SKM-1 (cell line): ENCODE data around the gene OVCA2.
"Not testable (repeated sequence)": the region's sequence is repeated elsewhere in the genome, so short reads cannot be mapped to it uniquely, and the experiment has no call there.

ENCODE experiments used
- DNase-seq: peaks from one replicate; lab custom pipeline; 2025; ENCODE audit not compliant: unreplicated experiment; lab: John Stamatoyannopoulos, UW

The OVCA2 gene

DNA sequence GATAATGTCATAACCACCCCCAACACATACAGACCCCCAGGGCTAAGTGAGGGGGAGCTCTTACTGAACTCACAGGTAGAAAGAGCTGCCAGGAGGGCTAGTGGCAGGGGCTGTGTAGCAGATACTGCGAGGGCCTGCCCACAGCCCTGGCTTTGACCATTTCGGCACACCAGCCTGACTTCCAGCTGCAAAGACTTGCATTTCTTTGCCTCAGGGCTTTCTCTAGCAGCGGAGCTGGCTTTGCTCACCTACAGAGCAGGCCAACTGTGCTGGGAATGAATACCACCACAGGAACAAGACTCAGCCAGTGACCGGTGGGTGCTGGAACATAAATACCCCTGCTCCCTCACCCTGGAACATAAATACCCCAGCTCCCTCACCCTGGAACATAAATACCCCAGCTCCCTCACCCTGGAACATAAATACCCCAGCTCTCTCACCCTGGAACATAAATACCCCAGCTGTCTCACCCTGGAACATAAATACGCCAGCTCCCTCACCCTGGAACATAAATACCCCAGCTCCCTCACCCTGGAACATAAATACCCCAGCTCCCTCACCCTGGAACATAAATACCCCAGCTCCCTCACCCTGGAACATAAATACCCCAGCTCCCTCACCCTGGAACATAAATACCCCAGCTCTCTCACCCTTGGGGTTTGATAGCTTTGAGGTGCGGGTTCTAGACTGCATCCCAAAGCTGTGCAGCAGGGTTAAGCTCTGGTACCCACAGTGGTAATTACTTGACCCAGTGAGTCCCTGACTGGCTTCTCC, 28.4 kb upstream of the OVCA2 start:
- not testable (repeated sequence) for DNase-seq

DNA sequence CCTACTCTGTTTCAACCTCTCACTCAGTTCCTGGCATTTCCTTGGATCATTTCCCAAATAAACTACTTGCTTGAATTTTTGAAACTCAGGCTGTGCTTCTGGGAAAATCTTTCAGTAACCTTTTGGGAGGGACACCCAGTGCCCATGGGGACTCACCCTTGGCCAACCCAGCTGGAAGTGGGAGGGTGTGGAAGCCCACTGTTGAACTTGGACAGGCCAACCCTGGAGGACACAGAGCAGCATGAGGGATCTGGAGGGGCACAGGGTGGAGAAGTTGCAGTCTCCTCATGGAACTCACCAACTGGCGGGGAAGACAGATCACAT, 27.9 kb upstream of the OVCA2 start:
- no peak for DNase-seq

DNA sequence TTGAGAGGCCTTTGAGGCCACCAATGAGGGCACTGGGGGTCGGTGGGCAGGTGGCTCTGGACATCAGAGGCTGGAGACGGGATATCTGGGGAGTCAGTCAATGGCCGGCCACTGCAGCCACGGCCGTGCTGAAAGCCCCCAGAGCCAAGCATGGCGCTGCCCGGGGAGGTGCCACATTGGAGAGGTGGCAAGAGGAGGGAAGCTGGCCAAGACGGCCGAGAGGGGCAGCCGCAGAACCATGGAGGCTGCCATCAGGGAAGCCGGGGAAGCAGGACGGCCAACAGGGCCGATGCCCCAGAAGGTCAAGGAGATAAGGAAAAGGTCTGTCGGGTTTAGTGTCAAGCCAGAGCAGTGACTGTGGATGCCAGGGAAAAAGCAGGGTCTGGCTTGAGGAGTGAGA, 26.5 kb upstream of the OVCA2 start:
- no peak for DNase-seq

DNA sequence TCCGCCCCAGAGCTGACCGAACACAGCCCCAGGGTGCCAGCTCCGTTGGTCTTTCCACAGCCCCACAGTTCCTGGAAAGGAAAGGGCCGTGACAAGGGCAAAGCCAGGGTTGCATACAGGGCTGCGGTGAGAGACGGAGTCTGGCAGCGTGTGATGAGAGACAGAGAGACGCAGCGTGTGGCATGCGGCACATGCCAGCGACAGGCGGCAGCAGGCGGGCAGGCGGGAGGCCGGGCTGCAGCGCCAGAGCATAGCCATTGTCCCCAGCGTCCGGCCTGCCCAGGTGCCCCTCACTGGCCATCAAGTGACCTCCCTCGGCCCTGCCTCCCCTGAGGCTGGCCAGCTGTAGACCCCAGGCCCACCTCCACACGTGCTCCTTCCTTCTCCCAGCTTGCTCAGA, 25.3 kb upstream of the OVCA2 start:
- no peak for DNase-seq

DNA sequence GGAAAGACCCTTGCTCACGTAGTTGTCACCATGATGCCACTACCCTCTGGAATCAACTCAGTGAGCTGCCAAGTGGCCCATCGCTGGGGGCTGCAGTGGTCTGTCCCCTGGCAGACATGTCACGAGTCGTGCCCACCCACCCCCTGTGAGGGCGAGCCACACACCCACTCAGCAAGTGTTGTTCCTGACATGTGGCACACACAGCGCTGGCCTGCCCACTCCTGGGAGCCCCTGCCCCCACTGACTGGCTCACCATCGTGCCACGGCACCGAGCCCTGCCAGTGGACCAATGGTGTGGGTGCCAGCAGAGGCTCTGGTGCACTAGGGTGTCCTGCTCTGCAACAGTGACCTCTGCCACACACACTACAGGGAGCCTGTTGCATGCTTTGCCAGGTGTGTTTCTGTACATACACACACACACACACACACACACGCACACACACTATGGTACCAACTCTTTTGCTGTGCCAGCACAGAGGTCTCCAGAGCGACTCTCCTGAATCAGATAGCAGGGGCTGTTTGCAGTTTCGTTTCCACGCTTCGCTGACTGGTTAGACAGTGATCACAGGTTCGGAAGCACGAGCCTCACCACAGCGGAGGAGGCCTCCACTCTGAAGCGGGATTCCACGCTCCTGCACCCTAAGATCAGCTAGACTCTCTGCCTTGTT, 24.4 kb upstream of the OVCA2 start:
- DNase-seq: no peak

DNA sequence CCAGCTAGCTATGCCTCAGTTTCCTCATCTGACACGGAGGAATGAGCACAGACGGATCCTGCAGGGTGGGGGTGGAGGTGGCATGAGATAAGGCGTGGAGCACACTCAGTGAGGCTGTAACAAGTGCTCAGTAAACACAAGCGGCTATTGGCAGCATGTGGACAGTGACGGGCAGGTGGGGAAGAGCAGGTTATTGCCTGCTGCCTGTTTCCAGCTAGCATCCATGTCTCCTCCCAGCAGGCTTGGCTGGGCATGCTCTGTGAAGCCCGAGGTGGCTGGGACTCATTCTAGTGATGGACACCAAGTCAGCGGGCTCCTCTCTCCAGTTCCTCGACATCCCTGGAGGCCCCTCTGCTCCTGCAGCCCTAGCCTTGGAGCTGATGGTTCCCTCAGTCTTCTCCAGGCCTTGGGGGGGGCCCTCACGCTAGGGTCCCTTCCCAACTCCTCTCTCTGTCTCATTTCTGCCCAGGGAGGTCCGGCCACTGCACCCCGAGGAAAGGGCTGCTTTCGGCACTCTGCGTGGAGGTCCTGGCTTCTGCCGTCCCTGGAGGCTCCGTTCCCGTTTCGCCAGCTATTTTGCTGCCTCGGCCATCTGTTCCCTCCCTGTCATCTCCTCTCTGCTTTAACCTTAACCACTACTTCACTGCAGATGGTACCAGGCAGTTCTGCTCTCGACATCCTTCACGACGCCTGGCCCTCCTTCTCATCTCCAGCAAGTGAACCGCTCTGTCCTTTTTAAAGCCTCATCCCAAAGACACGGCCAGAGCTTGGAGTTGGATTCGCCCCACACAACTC, 22.9 kb upstream of the OVCA2 start:
- no peak for DNase-seq

DNA sequence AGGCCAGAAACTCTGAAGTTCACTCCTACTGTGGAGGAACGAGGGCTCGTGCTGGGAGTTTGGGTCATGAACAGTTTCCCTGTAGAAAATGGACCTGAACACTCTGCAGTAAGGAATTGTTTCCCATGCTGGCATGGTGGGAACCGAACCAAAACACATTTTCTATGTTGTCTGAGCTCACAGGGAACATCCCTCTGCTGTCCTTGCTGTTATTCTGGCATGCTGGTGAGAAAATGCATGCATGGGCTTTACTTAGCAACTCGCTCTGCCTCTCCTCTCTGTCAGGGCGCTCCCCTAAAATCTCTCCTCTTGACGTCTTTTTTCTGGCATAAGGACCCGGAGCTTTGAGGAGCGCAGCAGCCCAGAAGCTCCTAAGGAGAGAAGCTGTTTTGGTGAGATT, 22.1 kb upstream of the OVCA2 start:
- DNase-seq: no peak

DNA sequence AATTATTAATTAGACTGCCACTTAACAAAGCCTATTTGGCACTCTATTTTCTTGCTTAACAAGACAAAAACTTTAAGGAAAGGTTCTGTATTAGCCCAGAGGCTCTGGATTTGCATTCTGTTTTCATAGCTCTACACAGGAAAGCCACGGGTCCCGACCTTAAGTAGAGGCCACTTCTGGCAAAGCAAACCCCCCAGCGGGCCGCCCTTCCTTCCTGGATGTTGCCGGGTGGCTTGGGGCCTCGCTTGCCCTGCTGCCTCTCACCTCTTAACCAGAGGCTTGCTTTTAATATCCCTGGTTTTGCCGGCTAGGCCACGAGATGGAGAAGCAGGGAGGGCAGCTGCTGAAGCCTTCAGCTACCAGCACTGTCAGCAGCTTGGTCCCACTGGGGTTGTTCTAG, 21.1 kb upstream of the OVCA2 start:
- no peak for DNase-seq

DNA sequence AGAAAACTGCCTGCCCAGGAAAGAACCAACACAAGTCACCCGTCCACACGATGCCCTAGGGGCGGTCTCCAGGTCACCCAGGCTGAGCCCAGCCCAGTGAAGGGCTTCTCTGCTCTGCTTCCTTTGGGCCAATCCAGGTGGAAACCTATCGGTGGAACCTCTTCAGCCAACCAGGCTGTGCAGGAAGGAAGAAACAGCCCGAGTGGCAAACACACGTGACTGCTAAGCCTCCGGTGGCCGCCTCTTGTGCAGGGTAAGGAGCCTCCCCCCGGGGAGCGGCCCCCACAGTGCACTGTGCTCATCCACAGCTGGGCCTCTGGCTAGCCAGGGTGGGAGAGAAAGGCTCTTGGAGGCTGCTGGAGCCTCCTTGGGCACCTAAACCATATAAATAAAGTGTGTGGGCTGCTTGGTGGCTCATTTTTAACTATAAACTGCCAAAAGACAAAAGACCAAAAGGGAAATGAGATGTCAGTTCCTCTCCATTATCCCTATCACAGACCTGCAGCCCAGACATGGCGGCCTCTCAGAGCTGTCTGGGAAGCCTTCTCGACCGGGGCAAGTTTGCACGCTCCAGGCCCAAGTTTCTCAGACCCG, 19.1 kb upstream of the OVCA2 start:
- no peak for DNase-seq

DNA sequence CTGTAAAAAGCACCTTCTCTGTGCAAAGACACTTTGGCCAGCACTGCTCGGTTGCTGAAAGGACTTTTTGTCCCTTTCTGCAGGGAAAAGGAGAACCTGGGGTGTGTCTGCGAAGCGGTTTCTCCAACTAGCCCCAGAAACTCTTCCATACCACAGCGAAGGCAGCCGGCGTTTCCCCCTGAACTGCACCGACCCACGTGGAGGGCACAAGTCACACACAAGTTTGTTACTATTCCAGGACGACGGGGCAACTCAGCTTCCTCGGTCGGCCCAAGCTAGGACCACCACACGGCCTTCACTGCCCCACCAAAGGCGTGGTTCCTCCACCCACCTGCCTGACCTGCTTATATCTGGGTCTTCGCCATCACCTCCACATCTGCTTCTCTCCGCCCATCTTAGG, 18.6 kb upstream of the OVCA2 start:
- no peak for DNase-seq

DNA sequence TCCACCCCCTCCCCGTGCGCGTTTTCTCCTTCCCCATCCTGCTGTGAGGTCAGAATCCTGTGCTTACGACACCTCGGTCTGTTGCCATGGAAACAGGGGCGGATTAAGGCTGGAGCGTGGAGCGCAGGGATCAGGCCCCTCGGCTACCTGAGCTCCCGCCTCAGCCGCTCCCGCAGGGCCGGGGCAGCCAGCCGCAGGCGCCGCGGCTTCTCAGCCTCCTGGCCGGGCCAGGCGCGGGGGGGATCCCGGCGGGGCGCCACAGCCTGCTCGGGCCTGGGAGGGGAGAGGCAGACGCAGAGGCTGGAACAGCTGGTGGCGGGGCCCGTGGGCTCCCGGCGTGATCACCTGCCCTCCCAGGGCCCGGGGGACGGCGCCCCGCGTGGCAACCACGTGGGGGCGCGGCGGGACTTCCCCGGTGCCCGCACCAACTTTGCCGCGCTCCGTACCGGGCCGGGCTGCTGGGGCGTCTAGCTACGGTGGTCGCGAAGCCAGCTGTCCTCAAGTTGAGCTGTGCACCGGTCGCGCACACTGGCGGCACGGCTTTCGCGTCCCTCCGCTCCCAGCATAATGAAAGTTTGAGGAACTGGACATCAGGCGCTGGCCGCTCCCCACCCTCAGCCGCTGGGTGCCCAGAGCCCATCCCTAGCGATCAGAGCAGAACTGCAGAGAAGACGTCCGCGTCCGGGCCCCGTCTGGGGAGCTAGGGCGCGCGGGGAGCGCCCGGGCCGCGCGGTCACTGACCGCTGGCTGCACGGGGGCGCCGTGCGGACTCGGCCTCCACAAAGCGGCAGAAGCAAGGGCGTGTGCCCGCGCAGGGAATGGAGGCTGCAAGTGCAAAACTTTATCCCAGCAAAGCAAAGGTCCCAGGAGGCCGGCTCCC, 17.9 kb upstream of the OVCA2 start:
- no peak for DNase-seq

DNA sequence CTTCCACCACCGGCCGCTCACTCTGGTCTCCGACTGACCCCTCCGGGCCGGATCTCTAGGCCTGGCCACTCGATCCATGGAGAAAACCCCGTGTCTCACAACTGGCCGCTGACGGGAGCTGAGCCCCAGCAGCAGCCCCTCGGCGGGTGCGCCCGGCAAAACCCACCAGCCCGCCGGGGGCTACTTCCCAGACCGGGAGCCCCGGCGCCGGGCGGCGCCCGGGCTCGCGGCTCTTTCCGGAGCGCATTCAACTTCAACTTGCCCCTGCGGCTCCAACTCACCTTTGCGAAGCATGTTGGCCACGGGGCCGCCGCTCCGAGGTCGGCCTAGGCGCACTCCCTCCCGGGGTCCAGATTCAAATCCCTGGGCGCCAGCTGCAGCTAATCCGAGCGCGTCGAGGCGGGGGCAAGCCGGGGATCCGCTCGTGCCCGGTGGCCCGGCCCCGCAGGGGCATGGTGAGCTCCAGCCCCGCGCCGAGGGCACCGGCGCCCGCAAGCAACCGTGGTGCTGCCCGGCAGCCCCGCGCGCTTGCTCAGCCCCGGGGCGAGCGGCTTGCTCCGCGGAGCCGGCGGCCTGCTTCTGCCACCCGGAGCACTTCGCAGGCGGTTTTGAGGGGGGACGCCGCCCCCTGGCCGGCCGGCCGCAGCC, 17.1 kb upstream of the OVCA2 start:
- DNase-seq: no peak

DNA sequence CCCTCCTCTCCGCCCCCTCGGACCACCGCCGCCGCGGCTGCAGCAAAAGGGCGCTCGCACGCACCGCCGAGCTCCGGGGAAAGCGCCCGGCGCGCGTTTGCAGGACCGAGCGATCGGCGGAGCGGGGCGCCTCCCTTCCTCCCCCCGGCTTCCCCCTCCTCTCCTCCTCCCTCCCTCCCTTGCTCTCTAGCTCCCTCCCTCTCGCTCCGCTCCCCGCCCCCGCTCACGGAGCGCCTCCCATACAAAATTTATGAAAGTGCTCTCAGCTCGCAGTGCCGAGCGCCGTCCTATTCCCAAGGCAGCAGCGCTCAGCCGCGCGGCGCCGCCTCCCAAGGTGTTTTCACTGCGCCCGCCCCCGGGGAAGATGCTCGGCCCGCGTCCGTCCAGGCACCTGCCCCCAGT, 16.6 kb upstream of the OVCA2 start, which contains the start of gene RTN4RL1:
Gene RTN4RL1 (minus strand): TSS at position 115 of the 402 bp plus-strand sequence. CDS start 469 bp downstream, outside the sequence.
- DNase-seq: no peak

DNA sequence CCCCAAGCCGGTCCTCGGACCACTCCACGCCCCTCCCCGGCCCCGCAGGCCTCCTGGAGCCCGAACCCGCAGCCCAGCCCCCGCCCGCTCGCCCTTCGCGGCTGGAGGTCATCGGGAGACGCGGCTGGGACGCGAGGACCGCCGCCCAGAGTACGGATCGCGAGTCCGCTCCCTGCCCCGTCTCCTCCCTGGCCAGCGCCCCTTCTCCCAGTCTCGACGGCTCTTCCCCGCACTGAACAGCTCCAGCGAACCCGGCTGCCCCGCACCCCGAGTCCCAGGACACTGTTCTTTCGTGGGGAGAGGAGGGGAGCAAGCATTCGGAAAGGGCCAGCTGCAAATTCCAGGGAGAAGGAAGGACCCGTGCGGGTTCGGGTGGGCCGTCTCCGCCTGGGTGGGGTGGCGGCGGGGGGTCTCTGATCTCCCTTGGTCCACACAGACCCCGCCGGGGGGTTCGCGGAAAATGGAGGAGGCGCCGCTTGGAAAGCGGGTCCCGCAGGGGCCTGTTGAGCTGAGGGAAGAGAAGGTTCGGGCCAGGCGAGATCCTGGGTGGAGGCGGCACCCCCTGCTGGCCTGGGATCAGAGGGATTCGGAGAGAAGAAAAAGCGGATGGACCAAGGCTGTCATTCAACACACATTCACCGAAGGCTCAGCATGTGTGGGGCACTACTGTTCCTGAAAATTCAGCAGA, 16.1 kb upstream of the OVCA2 start:
- no peak for DNase-seq

DNA sequence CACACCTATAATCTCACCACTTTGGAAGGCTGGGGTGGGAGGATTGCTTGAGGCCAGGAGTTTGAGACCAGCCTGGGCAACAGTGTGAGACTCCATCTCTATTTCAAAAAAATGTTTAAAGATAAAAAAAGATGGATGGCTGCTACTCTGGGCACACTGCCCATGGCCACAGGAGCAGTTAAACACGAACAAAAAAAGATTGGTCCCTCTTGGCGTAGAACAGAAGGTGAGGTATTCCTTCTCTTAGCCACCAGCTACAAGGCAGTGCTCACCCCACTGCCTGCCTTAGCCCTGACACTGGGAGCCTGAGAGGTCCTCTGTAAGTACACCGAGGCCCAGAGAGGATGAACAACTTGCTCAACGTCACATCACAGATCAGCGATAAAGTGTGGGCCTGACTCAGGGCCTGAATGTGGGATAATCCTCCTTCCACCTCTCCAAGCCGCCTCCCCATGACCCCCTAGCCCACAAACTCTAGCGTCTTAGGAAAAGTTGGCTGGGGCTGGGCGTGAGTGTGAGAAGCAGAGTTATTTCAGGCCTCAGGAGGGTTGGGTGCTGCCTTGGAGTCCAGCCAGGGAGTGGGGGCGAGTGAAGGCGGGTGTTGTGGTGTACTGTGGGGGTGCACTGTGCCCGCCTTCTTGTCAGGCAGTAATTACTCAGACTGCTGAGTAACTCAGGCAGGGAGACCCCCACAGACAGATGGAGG, 14.1 kb upstream of the OVCA2 start:
- DNase-seq: no peak

DNA sequence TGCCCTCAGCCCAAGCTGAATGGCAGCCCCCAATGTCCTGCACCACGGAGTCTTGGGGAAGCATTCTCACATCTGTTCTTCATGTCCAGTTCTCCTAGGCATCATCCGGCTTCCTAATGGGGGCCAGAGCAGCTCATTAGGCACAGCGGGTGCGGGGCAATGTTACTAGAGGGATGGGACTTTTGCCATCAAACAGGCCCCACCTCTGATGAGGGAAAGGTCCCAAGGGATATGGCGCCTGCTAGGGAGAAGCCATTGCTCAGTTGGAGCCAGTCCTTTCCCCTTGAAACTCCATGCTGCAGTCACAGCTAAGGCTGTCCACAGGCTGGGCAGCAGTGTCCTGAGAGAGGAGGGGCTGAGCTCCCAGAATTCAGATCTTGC, 13.6 kb upstream of the OVCA2 start:
- no peak for DNase-seq

DNA sequence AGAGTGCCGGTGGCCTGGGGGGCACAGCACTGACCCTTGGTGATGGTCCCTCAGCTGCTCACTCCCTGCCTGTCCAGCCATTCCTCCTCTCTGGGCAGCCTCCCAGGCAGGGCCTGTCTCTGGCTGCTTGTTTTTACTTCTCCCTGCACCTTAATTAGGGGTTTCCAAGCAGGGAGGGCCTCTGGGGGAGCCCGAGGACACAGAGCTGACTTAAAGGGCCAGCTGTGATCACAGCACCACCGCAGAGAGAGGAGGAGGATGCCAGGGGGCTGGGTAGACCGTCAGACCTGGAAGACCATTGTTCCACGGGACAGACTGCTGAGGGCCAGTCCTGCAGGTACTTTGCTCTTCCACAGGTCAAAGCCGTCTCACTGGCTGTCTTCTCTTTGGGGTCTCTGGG, 13.1 kb upstream of the OVCA2 start:
- no peak for DNase-seq

DNA sequence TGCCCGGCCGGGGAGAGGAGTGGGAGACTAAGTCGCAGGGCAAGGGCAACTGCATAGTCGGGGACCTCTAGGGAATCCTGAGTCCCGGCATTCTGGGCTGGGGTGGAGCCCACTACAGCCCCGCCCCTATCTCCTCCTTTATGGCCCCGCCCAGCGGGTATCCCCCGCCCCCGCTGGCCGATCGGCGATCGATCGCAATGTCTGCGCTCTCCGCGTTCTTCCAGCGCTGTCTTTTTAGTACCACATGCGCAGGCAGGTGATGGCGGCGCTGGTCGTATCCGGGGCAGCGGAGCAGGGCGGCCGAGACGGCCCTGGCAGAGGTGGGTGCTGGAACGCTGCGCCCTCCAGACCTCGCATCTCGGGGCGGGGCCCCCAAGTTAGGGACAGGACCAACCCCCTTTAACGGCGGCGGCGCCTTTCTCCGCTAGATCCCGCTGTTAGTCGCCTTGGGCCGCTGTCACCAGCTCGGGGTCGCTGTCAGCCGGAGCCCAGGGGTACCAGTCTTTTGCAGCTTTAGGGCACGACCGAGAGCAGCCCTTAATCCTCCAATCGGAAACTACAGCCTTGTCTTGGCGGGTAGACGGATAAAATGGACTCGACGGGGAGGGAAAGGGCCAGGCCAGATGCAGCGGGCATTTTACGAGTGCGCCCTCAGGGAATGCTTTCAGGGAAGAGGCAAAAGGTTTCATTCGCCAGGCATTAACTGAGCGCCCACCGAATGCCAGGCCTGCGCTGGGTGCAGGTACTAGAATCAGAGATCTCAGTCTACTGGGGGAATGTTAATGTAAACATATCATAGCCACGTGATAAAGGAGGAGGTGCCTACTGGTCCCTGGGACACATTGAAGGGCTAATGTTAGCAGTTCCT, 11.7 kb upstream of the OVCA2 start, which contains the start of gene DPH1:
Gene DPH1 (plus strand): TSS at position 243 of the 868 bp plus-strand sequence. CDS start 17 bp downstream, at position 260.
- peak; percentile 42 for DNase-seq
